ENCODE results near the gene SLC6A2.

Gene SLC6A2

DNA sequence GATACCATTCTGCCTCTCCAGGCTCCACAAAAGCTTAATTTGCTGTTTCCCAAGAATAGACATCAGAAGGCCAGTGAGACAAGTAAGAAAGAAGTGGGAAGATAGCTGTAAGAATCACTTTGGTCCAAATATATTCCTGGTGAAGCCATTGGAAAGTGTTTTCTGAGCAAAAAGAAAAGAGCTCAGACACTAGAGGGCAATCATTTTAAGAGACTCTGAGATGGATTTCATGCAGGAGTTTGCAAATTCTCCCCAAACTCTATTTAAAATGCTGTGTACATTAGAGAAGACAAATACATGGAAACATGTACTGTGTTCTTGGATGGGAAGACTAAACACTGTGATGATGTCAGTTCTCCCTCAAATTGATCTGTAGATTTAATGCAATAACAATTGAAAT lies 8.0 kb upstream of the SLC6A2 start:
- DNase-seq (ENCODE audit: low spot score), result no peak

DNA sequence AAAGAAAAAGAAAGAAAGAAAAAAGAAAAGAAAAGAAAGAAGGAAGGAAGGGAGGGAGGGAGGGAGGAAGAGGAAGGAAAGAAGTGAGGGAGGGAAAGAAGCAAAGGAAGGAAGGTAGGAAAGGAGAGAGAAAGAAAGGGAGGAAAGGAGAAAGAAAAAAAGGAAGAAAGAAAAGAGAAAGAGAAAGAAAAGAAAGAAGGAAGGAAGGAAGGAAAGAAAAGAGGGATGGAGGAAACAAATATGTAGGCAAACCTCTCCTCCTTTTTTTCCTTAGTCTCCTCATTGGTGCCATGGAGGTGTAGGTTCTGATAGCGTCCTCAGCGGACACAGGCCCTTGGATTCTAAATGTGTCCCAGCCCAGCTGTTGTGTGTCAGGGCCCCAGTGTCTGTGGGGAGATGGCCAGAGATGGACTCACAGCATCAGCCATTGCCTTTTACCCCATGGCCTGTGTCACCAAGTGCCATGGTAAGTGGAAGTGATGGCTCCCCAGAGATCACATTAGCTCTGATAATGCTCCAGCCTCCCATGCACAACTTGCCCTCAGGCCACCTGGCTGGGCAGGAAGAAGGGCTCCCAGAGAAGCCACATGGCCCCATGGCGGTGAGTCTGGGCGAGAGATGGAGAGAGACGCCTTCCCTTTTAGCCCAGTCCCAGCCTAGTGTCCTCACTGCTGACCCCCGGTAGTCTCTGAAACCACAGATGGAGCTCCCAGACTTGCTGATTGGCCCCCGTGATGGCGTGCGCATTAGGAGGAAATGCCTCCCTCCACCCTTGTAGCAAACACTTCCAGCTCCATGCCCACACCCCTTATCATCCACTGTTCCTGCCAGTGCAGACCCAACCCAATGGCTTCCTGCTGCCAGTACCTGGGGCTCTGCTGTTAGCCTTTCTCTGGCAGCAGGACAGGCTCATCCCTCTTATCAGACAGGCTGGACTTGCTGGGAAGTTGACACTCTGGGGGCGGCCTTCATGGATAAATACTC lies 3.7 kb upstream of the SLC6A2 start:
- DNase-seq (ENCODE audit: low spot score), result no peak

DNA sequence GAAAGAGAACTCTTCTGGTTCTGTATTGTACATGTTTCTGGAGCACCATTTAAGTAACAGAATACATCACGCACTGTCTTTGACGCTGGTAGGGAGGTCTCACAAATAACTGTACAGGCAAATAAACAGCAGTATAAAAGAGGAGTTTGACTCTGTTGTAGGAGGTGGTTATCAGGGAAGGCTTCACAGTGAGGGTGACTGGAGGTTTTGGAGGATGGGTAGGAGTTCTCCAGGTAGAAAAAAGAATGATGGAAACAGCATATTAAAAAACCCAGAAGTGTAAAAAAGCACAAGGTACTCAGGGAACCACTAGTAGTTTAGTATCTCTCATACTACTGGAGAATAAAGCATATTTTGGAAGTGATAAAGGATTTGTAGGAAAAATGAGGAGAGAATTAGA lies 2.7 kb upstream of the SLC6A2 start:
- DNase-seq (ENCODE audit: low spot score), result no peak

DNA sequence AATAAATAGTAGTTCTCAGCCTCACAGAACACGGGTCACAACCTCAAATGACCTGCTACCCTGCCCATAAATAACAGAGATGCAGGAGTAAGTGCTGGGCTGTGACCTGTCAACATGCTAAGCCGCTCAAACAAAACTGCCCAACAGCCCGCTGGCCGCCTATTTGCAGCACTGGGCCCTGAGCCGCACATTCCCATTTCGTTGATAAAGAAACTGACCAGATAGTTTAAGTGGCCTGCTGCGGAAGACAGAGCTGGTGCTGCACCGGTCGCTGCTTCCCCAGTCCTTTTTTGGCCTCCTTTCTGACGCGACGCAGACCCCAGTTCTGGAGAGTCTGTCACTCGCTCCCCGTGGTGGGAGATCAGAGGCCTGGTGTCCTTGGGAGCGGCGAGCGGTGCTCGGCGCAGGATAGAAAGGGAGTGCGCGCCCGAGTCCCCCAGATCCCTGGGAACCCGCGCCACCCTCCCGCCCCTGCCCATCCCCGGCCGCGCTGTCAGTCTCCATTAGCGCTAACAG lies 349 bp upstream of the SLC6A2 start:
- DNase-seq (ENCODE audit: low spot score), result no peak

DNA sequence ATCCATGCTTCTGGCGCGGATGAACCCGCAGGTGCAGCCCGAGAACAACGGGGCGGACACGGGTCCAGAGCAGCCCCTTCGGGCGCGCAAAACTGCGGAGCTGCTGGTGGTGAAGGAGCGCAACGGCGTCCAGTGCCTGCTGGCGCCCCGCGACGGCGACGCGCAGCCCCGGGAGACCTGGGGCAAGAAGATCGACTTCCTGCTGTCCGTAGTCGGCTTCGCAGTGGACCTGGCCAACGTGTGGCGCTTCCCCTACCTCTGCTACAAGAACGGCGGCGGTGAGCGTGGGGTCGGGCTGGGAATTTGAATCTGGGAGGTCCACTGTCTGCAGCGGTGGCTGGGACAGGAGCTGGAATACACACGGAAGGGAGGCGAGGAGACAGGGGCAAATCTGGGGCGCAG lies 904 bp downstream of the SLC6A2 start:
- no peak for DNase-seq (ENCODE audit: low spot score)

DNA sequence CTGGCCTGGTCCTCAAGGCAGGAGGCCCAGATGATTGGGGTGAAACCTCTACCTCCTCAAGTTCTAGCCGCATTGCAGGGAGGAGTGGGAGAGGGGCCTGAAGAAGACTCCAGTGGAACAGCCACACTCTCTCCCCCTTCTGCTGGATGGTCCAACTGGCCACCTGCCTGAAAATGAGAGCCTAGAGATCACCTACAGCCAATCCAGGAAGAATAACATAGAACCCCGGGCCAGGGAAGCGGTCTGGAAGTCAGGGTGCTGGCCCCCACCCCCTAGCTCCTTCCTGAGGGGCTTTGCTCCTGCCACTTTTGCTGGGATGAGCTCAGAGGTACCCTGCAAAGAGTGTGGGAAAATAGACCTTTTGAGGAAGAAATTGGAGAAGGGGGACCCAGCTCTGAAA lies 1.8 kb downstream of the SLC6A2 start:
- no peak for DNase-seq (ENCODE audit: low spot score)

DNA sequence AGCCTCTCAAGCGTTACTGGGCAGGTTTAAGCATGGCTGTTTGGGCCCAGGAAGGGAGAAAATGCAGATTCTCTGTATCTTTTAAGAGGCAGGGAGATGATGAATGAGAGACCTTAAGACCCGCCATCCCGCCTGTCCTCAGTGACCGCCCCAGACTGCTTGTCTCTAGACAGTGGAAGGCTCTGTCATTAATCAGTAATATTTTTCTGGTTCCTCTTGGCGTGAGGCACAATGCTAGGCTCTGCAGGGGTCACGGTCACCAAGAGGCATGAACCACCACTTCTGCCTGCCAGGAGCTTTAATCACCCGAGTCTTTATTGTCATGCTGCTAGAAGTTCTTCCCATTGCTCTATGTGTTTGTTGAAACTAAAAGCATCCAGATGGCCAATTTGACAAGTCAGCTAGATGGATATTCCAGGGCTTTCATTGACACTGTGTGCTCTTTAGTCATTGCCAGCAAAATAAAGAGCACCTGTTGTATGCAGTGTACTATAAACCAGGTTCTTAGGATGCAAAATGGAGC lies 3.2 kb downstream of the SLC6A2 start:
- no peak for DNase-seq (ENCODE audit: low spot score)

DNA sequence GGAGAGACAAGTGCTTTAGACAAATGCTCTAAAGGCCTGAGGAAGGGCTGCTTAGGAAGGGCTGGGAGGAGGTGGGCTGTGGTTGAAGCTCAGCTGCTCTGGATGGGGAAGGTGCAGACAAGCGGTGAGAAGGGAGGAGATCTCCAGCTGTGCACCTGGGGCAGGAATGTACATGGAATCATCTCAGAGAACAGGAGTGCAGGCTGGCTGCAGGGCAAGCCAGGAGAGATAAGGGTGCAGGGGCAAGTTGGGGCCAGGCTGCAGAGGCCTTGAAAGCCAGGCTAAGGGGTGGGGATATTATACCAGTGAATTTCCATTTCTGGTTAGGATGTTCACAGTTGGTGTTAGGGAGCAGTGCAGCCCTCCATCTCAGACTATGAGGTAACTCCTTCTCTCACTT lies 4.2 kb downstream of the SLC6A2 start:
- DNase-seq (ENCODE audit: low spot score), result no peak

DNA sequence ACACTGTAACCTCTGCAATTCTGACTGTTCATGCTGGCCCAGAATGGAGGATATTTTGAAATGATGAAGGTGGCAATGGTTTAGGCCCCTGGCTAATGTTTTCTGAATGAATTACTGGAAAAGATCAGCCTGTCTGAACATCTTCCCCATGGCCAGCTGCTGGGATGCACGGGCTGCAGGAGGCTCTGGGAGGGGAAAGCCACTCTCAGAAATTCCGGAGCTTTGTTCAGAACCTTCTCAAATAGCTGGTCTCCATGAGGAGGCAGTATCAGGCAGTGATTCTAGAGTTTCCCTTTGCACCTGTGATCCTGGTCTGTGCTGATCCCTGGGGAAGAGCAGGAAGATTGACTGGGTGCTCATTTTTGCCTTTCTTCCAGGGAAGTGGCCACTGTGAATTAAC lies 5.0 kb downstream of the SLC6A2 start:
- DNase-seq (ENCODE audit: low spot score), result no peak

DNA sequence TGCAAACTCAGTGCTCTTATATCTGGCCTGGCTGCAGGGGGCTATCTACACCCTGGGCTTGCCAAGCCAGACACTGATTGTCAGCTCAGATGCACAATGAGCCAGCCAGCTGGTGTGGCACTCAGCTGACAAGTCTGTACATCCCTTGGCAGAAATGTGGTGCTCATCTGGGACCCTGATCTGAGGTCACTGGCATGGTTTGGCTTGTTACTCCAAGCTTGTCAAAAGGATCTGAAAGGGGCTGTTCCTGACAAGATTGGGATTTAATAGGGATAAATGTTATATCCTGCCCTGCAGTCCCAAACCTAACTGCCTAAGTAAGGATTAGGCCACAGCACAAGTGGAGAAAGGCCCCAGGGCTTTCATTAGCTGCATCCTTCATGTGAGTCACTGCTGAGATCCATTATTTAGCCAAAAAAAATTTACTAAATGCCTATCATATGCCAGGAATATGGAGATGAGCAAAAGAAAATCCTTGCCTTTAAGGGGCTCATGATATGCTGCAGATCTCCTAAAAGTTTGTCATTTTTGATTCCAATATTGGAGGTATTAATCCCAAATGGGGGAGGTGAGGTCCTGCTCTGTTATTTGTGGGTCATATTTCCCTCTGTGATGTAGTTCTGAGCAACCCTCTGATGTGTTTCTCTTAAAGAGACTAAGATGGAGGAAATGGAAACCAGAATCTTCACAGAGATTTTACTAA lies 6.3 kb downstream of the SLC6A2 start:
- DNase-seq (ENCODE audit: low spot score), result no peak

DNA sequence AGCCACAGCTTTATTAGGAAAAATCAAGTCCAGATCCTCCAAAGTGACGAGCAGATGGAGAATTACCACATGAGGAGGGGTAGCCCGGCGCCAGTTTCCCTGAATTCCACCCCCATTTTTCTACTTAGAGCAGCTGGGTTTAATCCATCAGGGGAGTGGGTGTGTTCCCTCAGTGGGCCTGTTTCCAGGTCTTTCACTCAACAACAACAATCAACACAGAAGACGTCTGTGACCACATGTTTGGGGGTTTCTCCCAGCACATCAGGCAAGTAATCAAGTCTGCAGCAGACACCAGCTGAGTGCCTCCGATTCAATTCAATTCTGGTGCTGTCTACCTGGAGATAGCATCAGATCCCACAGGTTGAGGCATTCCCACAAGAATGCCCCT lies 6.8 kb downstream of the SLC6A2 start:
- DNase-seq (ENCODE audit: low spot score), result no peak

DNA sequence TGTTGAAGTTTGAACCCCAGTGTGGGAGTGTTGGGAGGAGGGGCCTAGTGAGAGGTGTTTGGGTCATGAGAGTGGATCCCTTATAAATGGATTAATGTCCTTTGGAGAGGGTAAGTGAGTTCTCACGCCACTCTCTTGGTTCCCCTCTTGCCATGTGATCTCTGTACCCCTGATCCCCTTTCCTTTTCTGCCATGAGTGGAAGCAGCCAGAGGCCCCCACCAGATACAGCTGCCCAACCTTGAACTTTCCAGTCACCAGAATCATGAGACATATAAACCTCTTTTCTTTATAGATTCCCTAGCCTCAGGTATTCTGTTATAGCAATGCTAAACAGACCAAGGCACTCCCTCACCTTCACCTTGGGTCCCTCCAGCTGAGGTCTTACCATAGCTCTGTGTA lies 7.4 kb downstream of the SLC6A2 start:
- DNase-seq (ENCODE audit: low spot score), result no peak

DNA sequence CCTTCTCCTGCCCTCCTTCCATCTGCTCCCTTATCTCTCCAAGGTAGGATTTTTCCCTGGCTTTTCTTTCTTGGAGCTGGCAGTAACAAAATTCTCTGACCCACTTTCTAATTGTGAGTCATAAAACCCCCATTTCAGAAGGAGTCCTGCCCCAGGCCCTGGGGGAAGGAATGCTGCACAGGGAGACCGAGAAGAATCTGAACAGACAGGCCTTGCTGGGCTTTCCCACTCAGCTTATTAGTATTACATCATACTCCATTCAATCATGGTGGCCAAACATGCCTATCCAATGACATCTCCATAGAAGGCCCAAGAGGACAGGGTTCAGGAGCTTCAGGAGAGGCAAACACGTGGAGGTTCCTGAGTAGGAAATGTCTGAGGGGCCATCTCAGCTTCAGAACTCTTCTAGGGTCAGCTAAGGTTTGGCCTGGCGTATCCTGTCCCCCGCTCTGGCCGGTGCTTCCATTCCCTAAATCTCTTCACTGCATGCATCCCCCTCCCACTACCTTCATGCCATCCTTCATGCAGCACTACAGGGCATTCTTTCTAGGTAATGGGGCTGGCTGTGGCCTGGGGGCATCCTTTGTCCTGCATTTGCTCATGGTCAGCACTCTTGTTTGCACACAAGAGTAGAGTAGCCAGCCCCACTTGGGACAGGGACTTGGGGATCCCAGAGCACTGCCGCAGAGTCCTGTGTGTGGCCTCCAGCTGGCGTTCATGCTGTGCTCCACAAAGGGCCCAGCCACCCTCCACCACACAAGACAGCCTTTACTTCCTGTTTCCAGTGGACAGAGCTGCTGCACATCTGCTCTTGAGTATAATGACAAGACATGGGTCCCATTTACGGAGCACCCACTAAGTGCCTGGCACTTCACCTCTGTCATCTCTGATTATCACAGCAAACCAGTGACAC lies 8.2 kb downstream of the SLC6A2 start:
- no peak for DNase-seq (ENCODE audit: low spot score)

DNA sequence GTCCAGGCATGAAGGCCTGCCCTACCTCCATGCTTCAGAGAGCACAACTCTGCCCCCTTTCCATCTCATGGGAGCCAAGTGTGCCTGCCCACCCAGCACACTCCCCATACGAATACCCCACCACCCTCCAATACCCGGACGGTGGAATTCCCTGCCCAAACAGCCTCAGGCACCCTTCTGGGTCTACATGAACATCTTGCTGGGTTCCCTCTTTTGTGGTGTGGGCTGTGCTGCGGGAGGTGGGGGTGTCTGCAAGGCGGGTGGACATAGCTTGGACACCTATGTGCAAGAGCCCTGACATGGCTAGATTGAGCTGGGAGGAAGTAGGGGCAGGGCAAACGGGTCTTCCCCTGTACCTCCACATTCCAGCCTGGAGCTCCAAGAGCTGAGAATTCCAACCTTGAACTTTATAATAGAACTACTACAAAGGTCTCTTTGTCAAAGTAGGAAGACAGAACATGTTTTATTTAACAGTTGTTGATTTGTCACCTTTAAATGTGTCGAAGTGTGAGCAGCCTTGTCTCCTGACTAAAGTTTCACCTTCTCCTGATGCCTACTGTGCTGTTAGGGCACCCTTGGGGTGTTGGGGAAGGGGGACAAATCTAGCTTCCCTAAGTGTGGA lies 9.1 kb downstream of the SLC6A2 start:
- no peak for DNase-seq (ENCODE audit: low spot score)

DNA sequence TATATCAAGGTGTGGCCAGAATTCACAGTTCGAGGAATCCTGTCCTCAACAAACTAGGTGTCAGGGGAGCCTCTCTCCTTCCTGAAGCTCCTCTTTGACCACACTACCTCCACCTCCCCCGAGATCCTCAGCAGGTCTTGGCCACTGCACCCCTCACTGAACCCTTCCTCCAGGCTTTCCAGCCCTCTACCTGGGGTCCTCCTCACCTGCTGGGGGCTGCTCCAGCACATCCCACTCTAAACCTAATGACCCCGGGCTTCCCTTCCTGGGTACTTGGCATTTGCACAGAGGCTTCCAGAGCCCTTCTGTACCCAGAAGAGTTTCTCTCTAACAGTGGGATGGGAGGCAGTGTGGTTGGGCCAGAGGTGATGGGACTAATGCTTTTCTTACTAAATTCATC lies 9.7 kb downstream of the SLC6A2 start:
- no peak for DNase-seq (ENCODE audit: low spot score)

DNA sequence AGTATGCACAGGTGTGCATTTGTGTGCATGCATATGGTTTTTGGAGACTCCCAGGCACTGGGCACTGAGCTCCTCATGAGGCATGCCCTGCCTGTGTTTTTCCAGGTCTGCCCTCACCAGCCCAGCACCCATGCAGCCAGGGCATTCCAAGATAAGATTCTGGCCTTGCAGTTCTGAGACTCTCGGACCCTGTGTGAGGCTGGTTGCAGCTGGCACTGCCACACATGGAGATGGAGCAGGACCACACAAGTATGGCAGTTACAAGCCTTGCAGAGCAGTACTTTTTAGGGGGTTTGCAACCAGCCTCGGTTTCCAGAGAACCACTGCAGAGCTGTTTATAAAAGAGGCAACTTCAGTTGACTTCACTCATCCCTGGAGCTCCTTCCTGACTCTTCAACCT lies 10.2 kb downstream of the SLC6A2 start:
- DNase-seq (ENCODE audit: low spot score), result no peak

DNA sequence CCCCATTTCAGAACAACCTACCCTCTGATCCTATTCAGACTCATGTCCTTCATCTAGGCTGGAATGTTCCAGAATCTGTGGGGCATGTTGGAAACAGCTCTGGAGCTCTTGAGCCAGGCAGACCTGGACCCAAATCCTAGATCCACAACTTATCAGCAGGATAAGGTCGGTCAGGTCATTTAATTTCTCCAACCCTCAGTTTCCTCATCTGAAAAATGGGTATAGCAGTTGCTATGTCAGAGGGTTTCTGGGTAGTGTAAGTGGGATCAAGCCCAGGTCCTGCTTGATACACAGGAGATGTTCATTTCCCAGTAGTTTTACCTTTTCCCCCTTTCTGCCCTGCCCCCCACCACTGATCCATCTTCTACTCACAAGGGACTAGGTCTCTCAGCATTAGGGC lies 12.0 kb downstream of the SLC6A2 start:
- DNase-seq (ENCODE audit: low spot score), result no peak

DNA sequence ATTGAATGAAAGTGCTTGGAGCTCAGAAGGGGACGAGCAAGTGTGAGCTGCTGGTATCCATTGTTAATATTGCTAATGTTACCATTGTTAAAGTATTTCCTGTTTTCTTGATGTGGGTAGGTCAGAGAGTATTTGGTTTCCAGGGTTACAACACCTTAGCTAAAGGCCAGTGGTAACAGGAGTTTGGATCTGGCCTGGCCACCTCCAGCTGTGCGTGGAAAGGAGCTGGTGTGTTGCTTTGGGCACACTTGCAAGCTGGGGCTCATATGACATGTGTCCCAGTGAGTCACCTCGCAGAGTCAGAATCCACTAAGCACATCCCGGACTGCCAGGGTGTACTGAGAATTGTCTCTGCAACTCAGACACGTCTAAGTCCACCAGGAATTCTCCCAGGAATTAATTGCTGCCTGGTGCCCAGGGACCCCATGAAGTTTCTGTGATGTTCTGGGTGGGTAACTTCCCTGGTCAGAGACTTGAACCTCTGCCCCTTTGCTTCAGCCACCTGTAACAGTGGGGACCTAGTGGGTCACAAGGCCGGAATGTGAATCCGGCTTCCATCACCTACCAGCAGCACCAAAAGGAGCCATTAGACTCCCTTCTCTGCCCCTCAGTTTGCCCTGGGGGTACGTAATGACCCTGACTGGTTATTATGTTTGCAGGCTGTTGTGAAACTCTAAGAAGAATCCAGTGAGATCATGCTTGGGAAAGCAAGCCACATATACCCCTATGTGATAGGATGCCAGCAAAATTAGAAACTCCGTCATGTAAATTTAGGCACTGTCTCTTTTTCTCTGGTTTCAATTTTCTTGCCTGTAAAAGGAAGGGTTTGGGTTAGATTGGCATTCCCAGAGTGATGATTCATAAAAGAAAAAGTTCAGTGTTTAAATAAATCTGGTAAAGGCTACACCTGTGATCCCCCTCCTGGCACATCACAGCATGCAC lies 12.8 kb downstream of the SLC6A2 start:
- DNase-seq (ENCODE audit: low spot score), result no peak

DNA sequence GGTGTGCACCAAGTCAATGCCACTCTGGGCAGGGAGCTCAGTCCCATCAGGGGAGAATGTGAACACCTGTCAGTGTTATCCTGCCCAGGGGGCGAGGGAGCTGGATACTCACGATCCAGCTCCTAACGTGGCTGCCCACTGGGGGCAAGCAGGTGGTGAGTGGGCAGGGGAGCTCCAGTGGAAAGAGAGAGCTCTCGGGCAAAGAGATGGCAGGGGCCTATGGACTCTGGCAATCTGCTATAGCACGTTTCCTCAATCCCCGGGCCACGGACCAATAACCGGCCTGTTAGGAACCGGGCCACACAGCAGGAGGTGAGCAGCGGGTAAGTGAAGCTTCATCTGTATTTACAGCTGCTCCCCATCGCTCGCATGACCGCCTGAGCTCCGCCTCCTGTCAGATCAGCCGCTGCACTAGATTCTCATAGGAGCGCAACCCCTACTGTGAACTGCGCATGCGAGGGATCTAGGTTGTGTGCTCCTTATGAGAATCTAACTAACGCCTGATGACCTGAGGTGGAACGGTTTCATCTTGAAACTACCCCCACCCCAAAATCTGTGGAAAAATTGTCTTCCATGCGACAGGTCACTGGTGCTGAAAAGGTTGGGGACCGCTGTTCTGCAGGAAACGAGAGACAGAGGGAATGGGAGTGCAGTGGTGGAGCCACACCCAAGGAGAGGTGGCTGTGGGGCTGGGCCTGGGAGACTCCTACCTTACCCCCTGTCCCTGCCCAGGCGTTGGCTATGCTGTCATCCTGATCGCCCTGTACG lies 15.6 kb downstream of the SLC6A2 start:
- DNase-seq (ENCODE audit: low spot score), result no peak

DNA sequence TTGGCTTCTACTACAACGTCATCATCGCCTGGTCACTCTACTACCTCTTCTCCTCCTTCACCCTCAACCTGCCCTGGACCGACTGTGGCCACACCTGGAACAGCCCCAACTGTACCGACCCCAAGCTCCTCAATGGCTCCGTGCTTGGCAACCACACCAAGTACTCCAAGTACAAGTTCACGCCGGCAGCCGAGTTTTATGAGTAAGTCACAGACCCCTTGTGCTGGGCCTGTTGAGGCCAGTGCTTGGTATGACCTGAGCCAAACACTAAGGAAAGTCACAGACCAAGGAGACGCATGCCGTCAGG lies 16.1 kb downstream of the SLC6A2 start:
- DNase-seq (ENCODE audit: low spot score), result no peak
